HG03469 (cell line): ENCODE measurements around the gene PTPRS.
"Not testable (repeated sequence)": the region's sequence is repeated elsewhere in the genome, so short reads cannot be mapped to it uniquely, and the experiment has no call there.

ENCODE experiments used
- ATAC-seq: cut with Tn5 transposase; IDR thresholded peaks from one replicate; pipeline ENCODE4 v1.9.1; 2021; ENCODE audit warnings: mild to moderate bottlenecking, moderate library complexity, moderate number of reproducible peaks; ENCODE audit not compliant: unreplicated experiment

PTPRS gene

GRCh38 chr19:5340637-5341447, at the start of gene PTPRS:
Gene PTPRS, minus strand, starts transcription at chr19:5340812. Its CDS starts 54,672 bp downstream, at chr19:5286140.
- no peak for ATAC-seq

GRCh38 chr19:5389353-5389752, 48.7 kb upstream of the PTPRS start:
- ATAC-seq = no peak

- ATAC-seq = no peak
These were observed 46.9 kb upstream of the PTPRS start for GRCh38 chr19:5387472-5387871.

GRCh38 chr19:5386841-5387240, 46.2 kb upstream of the PTPRS start:
- no peak for ATAC-seq

GRCh38 chr19:5381197-5381596, 40.6 kb upstream of the PTPRS start:
- ATAC-seq = not testable (repeated sequence)

- no peak for ATAC-seq
These were observed 39.8 kb upstream of the PTPRS start for GRCh38 chr19:5380215-5380919.

- ATAC-seq = no peak
These were observed 36.3 kb upstream of the PTPRS start for GRCh38 chr19:5376928-5377327.

- ATAC-seq = no peak
These were observed 32.1 kb upstream of the PTPRS start for GRCh38 chr19:5372572-5373200.

GRCh38 chr19:5369962-5370367, 29.4 kb upstream of the PTPRS start:
- no peak for ATAC-seq

GRCh38 chr19:5369304-5369703, 28.7 kb upstream of the PTPRS start:
- no peak for ATAC-seq

- ATAC-seq = no peak
These were observed 27.0 kb upstream of the PTPRS start for GRCh38 chr19:5367530-5368133.

GRCh38 chr19:5365905-5366304, 25.3 kb upstream of the PTPRS start:
- no peak for ATAC-seq

GRCh38 chr19:5364674-5365073, 24.1 kb upstream of the PTPRS start:
- no peak for ATAC-seq

- ATAC-seq = not testable (repeated sequence)
These were observed 21.2 kb upstream of the PTPRS start for GRCh38 chr19:5361839-5362238.

- no peak for ATAC-seq
These were observed 20.8 kb upstream of the PTPRS start for GRCh38 chr19:5361407-5361806.

GRCh38 chr19:5360003-5360780, 19.6 kb upstream of the PTPRS start:
- ATAC-seq = no peak

GRCh38 chr19:5358173-5358800, 17.7 kb upstream of the PTPRS start:
- ATAC-seq = no peak

- ATAC-seq = no peak
These were observed 17.0 kb upstream of the PTPRS start for GRCh38 chr19:5357584-5357983.

GRCh38 chr19:5356918-5357317, 16.3 kb upstream of the PTPRS start:
- ATAC-seq = no peak

- no peak for ATAC-seq
These were observed 15.8 kb upstream of the PTPRS start for GRCh38 chr19:5356428-5356827.
